SKM-1 treated with dmso at 0.1 percent for 144 hours (cell line): ENCODE measurements around the gene SLC6A11.

Source experiments
- DNase-seq: peaks from one replicate; lab custom pipeline; 2025; ENCODE audit not compliant: unreplicated experiment; lab: John Stamatoyannopoulos, UW

The SLC6A11 gene

GRCh38 chr3:10816019-10816862, at the start of gene SLC6A11:
TSS of gene SLC6A11 (plus strand) at chr3:10816228. CDS start at chr3:10816266, 38 bp downstream.
- DNase-seq: no peak

- no peak for DNase-seq
Observed at GRCh38 chr3:10768708-10769394, 47.2 kb upstream of the SLC6A11 start.

- DNase-seq: no peak
Observed at GRCh38 chr3:10770547-10770946, 45.5 kb upstream of the SLC6A11 start.

DNA sequence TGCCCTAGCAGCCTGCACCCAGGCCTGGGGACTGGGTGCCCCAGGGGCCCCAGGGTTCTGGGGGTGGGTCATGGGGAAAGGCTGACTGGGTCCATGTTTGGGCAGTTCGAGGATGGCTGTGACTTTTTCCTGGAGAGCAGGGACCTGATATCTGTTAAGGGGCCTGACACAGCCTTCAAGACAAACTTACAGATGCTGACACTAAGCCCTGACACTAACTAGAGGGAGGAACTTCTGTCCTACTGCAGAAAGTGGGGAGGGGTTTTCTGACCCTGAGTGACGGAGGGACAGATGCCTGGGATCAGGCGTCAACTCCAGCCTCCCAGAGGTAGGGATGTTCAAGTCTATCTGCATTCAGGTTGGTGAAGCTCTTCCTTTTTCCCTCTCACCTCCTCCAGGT, 45.0 kb upstream of the SLC6A11 start:
- DNase-seq: no peak

DNA sequence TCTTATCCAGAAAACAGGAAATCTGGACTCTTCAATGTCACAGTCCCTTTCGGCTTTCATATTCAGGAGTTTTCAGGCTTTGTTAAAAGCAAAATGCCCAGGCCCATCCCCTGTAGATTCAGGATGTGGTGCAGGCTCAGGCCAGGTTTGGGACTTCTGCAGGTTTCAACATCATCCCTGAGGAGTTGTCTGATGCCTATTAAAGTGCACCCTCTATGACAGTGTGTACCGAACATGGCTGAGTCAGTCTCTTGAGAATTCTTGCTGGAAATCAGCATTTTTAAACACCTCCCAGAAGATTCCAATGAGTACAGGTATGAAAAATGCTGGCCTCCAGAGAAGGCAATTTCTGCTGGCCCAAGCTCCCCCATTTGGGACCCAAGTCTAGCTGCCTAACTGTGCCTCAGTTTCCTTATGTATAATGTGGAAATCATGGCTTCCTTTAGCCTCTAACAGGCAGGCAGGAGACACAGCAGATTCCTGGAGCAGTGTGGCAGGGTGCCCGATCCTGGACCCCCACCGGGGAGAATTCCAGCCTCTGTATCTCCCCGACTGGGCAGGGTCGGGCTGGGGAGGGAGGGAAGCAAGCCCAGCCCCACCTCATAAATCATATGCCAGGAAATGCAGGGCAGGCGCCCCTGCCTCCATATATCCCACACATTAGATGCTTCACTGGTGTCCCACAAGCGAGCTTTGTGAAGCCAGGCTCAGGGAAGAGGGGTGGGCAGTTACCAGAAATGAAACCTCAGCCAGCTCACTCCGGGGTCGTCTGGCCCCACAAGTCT, 44.4 kb upstream of the SLC6A11 start:
- no peak for DNase-seq

- no peak for DNase-seq
Observed at GRCh38 chr3:10772271-10773161, 43.5 kb upstream of the SLC6A11 start.

DNA sequence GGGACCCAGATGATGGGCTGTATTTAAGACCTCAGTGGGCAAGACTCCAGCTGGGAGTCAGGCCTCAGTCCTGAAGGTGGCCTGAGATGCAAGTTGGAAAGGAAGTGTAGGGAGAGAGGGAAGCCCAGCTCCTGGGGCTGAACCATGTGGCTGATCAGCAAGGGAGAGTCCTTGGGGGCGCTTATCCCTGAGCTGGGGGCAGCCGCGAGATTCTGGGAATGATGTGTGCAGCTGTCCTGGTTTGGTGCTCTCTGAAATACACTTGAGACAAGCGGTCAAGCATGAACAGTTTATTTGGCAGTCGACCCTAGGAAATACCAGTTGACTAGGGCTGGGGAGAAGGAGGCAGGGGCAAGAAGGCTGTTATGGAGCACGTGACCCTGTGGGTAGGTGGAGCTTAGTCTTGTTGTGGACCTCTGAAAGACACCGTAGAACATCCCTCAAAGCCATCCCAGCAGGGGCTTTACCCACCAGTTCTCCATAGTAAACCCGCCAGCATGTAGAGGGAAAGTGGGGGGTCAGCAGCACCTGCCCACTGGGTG, 41.8 kb upstream of the SLC6A11 start:
- DNase-seq: no peak

- no peak for DNase-seq
Observed at GRCh38 chr3:10774825-10775224, 41.2 kb upstream of the SLC6A11 start.

DNA sequence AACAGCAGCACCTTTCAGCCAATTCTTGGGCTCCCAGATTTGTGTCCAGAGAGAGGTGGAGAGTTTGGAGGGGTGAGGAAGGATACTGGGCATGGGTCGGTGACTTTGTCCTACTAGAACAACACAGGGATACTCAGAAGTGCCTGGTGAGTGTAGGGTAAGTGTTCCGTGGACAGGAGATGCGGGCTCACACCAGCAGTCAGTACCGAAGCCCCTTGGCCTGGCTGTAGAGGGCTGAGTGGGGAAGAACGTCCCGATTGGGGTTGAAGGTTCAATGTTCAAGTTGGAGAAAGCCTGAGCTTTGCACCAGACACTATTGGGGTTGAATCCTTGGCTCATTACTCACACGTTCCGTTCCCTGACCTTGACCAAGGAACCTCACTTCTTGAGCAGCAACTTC, 40.8 kb upstream of the SLC6A11 start:
- DNase-seq: no peak

GRCh38 chr3:10775828-10776227, 40.2 kb upstream of the SLC6A11 start:
- DNase-seq: no peak

DNA sequence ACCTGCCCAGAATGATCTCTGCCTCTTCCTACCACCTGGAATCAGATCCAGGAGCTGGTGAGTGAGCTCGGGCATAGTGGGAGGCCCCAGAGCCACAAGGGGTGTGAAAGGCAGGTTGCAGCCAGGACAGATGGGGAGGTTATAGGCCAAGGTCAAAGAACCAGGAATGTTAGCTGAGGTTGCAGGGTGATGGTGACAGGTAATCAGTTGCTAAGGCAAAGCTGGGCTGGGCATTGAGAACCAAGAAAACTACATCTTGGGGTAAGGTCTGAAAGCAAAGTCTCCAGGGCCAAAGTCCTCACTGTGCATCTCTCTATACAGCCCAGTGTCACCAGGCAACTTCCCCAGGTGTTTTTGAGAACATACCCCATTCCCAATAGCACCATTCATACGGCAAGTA, 38.4 kb upstream of the SLC6A11 start:
- no peak for DNase-seq

DNA sequence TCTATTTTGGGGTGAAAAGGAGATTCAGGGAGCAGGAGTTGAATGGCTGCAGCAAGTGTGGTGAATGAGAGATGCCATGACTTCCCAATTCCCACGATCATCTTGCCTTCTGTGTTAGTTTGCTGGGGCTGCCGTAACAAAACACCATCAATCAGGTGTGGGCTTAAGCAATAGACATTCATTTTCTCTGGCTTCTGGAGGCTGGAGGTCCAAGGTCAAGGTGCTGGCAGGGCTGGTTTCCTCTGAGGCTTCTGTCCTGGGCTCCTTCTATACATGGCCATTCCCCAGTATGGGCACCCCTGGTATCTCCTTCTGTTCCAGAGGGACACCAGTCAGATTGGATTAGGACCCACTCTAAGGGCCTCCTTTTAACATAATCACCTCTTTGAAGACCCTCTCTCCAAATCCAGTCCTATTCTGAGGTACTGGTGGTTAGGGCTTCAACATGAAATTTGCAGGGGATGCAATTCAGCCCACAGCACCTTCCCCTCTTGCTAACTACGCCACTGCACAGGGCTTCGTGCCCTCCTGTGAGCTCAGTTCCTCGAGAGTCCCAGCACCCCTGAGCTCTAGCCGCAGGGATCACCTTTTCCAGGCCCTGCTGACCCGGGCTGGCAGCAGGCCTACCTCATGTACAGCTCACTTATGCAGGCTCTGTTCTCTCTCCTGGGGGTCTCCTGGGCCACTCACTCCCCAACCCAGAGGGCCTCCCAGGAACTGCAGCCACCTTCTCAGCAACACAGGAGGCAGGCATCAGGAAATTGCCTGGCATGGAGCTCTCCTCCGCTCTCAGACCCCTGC, 37.3 kb upstream of the SLC6A11 start:
- no peak for DNase-seq

GRCh38 chr3:10779293-10779805, 36.7 kb upstream of the SLC6A11 start:
- no peak for DNase-seq

DNA sequence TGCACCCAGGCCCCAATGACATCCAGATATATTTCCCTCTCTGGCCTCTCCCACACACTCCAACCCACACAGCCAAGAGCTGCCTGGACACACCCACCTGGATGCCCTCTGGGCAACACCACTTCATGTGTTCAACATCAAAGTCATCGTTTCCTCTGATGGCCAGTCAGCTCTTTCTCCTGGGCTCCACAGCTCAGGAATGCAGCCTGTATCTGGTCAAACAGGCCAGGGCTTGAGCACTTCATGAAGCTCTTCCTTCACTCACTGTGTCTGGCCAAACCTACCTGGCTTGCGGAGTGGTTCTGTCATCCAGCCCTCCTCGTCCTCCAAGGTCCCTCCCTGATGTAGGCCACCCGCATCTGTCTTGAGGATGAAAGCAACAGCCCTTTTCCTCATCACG, 35.8 kb upstream of the SLC6A11 start:
- no peak for DNase-seq

- no peak for DNase-seq
Observed at GRCh38 chr3:10780922-10781321, 35.1 kb upstream of the SLC6A11 start.

GRCh38 chr3:10781981-10782380, 34.0 kb upstream of the SLC6A11 start:
- no peak for DNase-seq

GRCh38 chr3:10783360-10784351, 32.4 kb upstream of the SLC6A11 start:
- peak; percentile 34 for DNase-seq

DNA sequence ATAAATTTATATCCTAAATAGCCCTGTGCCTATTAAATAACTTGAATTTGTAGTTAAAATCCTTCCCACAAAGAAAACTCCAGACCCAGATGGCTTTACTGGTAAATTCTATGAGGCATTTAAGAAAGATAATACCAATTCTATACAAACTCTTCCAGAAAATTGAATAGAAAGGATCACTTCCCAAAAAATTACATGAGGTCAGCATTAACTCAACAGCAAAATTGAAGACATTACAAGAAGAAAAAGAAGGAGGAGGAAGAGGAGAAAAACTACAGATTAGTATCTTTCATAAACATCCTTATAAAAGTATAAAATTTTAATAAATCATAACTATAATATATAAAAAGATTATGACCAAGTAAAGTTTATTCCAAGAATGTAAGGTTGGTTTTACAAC, 29.4 kb upstream of the SLC6A11 start:
- DNase-seq: no peak
